Measurements from ENCODE around the gene ITGB3. TPM values are rescaled to one million over a fixed set of nuclear protein-coding genes. Genes with fewer than 3 reads are reported as not detected.

Gene ITGB3
- total and polyA plus RNA-seq, 9 of the 15 experiments (the other 6 are each of a cell fraction or from before 2014, with no cell fraction given) = 0.08 to 2.6 (median 0.62) TPM; not detected in 1

DNA sequence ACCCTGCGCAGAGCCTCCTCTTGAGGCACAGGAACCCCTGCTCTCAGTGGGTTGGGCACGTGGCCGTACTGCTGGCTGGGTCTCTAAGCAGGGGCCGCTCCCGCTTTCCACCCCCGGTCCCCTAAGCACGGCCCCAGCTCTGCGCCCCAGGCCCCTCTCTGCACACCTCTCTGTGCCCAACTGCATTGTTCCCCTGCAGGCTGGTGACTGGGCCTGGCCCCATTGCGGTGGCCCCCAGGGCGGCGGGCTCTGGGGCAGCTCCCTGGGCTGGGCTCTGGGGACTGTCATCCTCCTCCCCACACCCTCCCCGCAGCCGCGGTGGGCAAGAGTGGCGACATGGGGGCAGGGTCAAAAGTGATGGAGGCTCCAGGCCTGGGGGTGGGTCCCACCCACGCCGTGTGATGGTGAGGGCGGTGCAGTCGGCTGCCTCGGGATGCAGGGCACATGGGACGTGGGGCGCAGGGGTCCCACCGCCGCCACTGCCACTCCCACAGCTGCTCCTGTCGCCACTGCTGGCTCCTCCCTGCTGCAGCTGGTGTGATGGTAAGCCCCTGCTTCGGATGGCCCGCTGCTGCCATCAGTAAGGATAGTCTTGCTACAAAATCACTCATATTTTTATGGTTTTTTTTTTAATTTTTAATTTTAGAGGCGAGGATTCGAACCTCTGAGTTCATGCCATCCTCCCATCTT lies 15.2 kb upstream of the ITGB3 start (continued):
- TF ChIP-seq, protein P1, sequence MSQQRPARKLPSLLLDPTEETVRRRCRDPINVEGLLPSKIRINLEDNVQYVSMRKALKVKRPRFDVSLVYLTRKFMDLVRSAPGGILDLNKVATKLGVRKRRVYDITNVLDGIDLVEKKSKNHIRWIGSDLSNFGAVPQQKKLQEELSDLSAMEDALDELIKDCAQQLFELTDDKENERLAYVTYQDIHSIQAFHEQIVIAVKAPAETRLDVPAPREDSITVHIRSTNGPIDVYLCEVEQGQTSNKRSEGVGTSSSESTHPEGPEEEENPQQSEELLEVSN (IDR thresholded peaks at IDR 0.05; ENCODE audit: borderline replicate concordance in 1 of 2, extremely low read depth in 1 of 2, insufficient read depth in 1 of 2, insufficient read length in 1 of 2, low read depth in 1 of 2, low read length in 1 of 2, poor library complexity in 1 of 2, severe bottlenecking in 1 of 2) = no peak
- TF ChIP-seq, protein P2, sequence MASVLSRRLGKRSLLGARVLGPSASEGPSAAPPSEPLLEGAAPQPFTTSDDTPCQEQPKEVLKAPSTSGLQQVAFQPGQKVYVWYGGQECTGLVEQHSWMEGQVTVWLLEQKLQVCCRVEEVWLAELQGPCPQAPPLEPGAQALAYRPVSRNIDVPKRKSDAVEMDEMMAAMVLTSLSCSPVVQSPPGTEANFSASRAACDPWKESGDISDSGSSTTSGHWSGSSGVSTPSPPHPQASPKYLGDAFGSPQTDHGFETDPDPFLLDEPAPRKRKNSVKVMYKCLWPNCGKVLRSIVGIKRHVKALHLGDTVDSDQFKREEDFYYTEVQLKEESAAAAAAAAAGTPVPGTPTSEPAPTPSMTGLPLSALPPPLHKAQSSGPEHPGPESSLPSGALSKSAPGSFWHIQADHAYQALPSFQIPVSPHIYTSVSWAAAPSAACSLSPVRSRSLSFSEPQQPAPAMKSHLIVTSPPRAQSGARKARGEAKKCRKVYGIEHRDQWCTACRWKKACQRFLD (CRISPR knock-in tag; IDR thresholded peaks at IDR 0.05) = no peak
- TF ChIP-seq ZNF217 (CRISPR knock-in tag; IDR thresholded peaks at IDR 0.05) (no peak), NCOA4 (IDR thresholded peaks at IDR 0.05; ENCODE audit: partially characterized antibody) (no peak), GTF2E2 (tag; IDR thresholded peaks at IDR 0.05) (no peak), RNF2 (IDR thresholded peaks at IDR 0.05) (no peak), SP1 (CRISPR knock-in tag; IDR thresholded peaks at IDR 0.05) (no peak), FOSL1 (tag; conservative IDR thresholded peaks at IDR 0.05) (no peak), CHCHD3 (CRISPR knock-in tag; IDR thresholded peaks at IDR 0.05) (no peak), HDAC6 (IDR thresholded peaks at IDR 0.05; ENCODE audit: low read depth, low read length) (no peak), NFYB (IDR thresholded peaks at IDR 0.05; ENCODE audit: extremely low read depth, insufficient read length) (no peak)
- TF ChIP-seq, protein P3, sequence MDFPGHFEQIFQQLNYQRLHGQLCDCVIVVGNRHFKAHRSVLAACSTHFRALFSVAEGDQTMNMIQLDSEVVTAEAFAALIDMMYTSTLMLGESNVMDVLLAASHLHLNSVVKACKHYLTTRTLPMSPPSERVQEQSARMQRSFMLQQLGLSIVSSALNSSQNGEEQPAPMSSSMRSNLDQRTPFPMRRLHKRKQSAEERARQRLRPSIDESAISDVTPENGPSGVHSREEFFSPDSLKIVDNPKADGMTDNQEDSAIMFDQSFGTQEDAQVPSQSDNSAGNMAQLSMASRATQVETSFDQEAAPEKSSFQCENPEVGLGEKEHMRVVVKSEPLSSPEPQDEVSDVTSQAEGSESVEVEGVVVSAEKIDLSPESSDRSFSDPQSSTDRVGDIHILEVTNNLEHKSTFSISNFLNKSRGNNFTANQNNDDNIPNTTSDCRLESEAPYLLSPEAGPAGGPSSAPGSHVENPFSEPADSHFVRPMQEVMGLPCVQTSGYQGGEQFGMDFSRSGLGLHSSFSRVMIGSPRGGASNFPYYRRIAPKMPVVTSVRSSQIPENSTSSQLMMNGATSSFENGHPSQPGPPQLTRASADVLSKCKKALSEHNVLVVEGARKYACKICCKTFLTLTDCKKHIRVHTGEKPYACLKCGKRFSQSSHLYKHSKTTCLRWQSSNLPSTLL (IDR thresholded peaks at IDR 0.05) = no peak
